ENCODE results near the gene TTLL11. TPM values are rescaled to one million over a fixed set of nuclear protein-coding genes. Genes with fewer than 3 reads are reported as not detected.

The TTLL11 gene
- total RNA-seq, 1 experiment from 2014 or later, result 13.6 TPM

DNA sequence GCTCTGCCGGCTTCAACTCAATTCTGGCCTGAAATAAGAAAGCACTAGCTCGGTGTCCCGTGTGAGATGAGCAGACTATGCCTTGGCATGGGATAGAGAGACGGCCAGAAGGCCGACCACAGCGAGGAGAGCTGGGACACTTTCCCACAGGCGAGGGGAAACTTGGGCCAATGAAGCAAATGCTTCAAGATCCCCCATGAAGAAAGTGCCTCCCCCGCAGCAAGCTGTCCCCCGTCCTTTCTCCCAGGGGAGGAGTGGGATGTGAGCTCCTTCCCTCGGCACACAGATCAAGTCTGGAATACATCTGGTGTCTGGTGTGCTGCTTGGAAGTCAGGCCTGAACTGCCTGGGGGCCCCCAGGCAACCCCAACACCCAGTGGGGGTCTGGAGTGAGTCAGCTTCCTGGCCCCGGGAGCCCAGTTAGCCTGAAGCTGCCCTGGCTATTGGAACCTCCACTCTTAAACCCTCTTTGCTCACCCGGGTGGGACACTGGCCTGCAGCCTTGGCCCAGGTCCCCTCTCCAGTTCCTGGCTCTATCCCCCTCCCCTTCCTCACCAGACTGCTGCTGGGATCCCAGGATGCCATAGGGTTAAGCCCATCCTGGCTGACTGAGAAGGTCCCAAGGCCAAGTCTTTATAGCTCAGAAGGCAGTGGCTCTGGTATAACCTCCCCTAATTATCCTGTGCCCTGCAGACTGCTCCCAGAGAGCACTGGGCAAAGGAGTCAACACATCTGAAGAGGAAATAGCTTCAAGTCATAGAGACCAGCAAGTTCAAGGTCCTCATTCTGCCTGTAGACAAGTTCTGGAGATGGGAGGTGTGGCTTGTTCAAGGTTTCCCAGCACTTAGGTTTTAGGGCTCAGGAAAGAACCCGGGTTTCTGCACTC, 205.3 kb downstream of the TTLL11 start:
- Mint-ChIP-seq H3K4me3 (ENCODE audit: unreplicated experiment) (no peak overlapping the region), H3K36me3 (ENCODE audit: insufficient read depth, unreplicated experiment) (peaks cover 7% of the 10 kb centered on the region), H3K4me1 (ENCODE audit: insufficient read depth, unreplicated experiment) (no peaks in the 10 kb centered on the region), H3K9me3 (ENCODE audit: unreplicated experiment) (no peaks in the 10 kb centered on the region), H3K27me3 (ENCODE audit: insufficient read depth, unreplicated experiment) (no peaks in the 10 kb centered on the region), H3K27ac (ENCODE audit: low read depth, unreplicated experiment) (no peak overlapping the region)
- intact Hi-C loops (cut with micrococcal nuclease), result no loop called here
- no TSS peak for BruUV-seq (replicated peaks)
- TF ChIP-seq, protein P1, sequence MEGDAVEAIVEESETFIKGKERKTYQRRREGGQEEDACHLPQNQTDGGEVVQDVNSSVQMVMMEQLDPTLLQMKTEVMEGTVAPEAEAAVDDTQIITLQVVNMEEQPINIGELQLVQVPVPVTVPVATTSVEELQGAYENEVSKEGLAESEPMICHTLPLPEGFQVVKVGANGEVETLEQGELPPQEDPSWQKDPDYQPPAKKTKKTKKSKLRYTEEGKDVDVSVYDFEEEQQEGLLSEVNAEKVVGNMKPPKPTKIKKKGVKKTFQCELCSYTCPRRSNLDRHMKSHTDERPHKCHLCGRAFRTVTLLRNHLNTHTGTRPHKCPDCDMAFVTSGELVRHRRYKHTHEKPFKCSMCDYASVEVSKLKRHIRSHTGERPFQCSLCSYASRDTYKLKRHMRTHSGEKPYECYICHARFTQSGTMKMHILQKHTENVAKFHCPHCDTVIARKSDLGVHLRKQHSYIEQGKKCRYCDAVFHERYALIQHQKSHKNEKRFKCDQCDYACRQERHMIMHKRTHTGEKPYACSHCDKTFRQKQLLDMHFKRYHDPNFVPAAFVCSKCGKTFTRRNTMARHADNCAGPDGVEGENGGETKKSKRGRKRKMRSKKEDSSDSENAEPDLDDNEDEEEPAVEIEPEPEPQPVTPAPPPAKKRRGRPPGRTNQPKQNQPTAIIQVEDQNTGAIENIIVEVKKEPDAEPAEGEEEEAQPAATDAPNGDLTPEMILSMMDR (IDR thresholded peaks at IDR 0.05; ENCODE audit: unreplicated experiment), result no peak
- DNase-seq (ENCODE audit: unreplicated experiment), result no peak
- POLR2A ChIA-PET, result no interaction called here
- CTCF ChIA-PET, result interaction anchor here (0.6 to 1.1 kb wide), 4 partner anchors 9 to 337 kb away, joined by 3 to 4 read pairs (median 4); no protein-coding TSS in a partner anchor

DNA sequence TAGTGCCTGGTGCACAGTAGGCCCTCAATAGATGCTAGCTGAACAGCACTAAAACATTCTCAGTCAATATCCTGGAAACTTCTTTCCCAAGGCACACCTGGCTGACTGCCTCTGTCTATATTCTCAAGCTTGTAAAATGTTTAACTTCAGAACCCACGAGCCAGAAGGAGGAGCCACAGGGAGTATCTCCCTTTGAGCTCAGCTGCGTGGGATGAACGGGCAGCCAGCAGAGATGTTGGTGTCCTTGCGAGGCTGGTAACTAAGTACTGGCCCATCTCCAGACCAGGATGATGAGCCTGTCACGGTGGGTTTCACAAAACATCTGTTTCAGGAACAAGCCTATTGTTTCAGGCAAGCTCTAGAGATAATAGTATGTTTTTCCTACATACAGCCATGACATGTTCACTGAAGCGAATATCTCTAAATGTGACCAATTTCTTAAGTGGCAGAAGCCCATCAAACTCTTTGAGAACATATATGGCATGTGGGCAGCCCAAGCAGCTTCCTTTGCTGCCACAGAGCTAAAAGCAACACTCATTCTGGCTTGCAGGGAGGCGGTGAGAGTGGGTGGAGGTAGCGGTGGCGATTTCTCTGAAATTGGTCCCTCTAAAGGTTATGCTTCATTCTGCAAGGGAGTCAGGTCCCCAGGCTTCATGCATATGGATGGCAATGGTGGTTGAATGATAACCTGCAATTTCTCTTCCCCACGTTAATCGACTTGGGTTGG, 206.2 kb downstream of the TTLL11 start:
- Mint-ChIP-seq H3K36me3 (ENCODE audit: insufficient read depth, unreplicated experiment) (peaks cover 7% of the 10 kb centered on the region), H3K27me3 (ENCODE audit: insufficient read depth, unreplicated experiment) (no peaks in the 10 kb centered on the region), H3K27ac (ENCODE audit: low read depth, unreplicated experiment) (no peak overlapping the region), H3K9me3 (ENCODE audit: unreplicated experiment) (no peaks in the 10 kb centered on the region), H3K4me3 (ENCODE audit: unreplicated experiment) (no peak overlapping the region), H3K4me1 (ENCODE audit: insufficient read depth, unreplicated experiment) (no peaks in the 10 kb centered on the region)
- TF ChIP-seq, protein P1 (IDR thresholded peaks at IDR 0.05; ENCODE audit: unreplicated experiment), result no peak
- no peak for DNase-seq (ENCODE audit: unreplicated experiment)
- ChIA-PET CTCF (interaction anchor here (0.6 to 1.1 kb wide), 3 partner anchors 14 to 336 kb away, joined by 3 to 4 read pairs (median 4); no protein-coding TSS in a partner anchor), POLR2A (no interaction called here)
- intact Hi-C loops (cut with micrococcal nuclease), result no loop called here
- BruUV-seq (replicated peaks), result no TSS peak

DNA sequence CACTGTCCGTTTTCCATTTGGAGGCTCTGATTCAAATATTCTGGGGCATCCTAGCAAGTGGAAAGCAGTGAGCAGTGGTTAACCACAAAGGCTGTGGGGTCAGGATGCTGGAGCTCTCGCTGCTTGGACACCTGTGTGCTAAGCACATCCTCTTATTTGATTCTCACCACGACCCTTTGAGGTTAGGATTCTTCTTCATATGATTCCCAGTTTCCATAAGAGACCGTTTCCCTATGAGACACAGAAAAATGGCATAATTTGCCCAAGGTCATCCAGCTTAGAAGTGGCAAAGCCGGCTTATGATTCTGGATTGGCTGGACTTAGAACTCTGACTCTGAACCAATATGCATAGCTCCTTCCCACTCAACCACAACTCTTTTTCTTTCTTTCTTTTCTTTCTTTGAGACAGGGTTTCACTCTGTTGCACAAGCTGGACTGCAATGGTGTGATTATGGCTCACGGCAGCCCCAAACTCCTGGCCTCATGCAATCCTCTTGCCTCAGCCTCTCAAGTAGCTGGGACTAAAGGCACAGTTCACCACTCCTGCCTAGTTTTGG, 207.7 kb downstream of the TTLL11 start:
- intact Hi-C loops (cut with micrococcal nuclease), result no loop called here
- TF ChIP-seq, protein P1 (IDR thresholded peaks at IDR 0.05; ENCODE audit: unreplicated experiment), result no peak
- no peak overlapping the region for H3K4me3 Mint-ChIP-seq (ENCODE audit: unreplicated experiment)
- CTCF ChIA-PET, result interaction anchor here (0.8 kb wide), 1 partner anchor 99 kb away, joined by 3 read pairs; no protein-coding TSS in a partner anchor
- no peaks in the 10 kb centered on the region for H3K4me1 Mint-ChIP-seq (ENCODE audit: insufficient read depth, unreplicated experiment)
- H3K36me3 Mint-ChIP-seq (ENCODE audit: insufficient read depth, unreplicated experiment), result peaks cover 9% of the 10 kb centered on the region
- no peak for DNase-seq (ENCODE audit: unreplicated experiment)
- no peaks in the 10 kb centered on the region for H3K9me3 Mint-ChIP-seq (ENCODE audit: unreplicated experiment)
- H3K27me3 Mint-ChIP-seq (ENCODE audit: insufficient read depth, unreplicated experiment), result no peaks in the 10 kb centered on the region
- BruUV-seq (replicated peaks), result no TSS peak
- H3K27ac Mint-ChIP-seq (ENCODE audit: low read depth, unreplicated experiment), result no peak overlapping the region
- POLR2A ChIA-PET, result interaction anchor here (0.6 kb wide), 1 partner anchor 79 kb away, joined by 3 read pairs; no protein-coding TSS in a partner anchor

DNA sequence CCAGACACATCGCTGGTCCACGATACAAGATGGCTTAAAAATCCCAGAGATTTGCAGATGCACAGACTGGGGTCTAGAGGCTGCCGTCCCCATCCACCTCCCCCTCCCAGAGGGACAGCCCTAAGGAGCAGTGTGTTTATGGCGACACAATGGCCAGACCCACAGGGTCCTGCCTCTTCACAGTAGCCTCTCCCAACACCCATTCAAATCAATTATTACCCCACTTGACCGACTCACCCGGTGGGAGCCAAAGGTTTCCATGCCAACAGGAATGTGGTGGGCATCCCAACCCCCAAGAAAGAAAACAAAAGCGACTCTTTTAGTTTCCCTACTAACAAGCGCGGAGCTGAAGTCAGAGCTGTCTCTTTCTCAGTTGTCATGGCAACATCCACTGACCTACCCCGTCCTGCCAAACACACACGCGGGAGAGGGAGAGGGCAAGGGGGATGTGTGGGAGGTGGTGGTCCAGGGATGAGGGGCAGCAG, 209.0 kb downstream of the TTLL11 start:
- H3K4me1 Mint-ChIP-seq (ENCODE audit: insufficient read depth, unreplicated experiment), result no peaks in the 10 kb centered on the region
- no peak overlapping the region for H3K27ac Mint-ChIP-seq (ENCODE audit: low read depth, unreplicated experiment)
- intact Hi-C loops (cut with micrococcal nuclease), result no loop called here
- BruUV-seq (replicated peaks), result no TSS peak
- CTCF ChIA-PET, result no interaction called here
- TF ChIP-seq, protein P1 (IDR thresholded peaks at IDR 0.05; ENCODE audit: unreplicated experiment), result no peak
- H3K9me3 Mint-ChIP-seq (ENCODE audit: unreplicated experiment), result no peaks in the 10 kb centered on the region
- POLR2A ChIA-PET, result no interaction called here
- H3K4me3 Mint-ChIP-seq (ENCODE audit: unreplicated experiment), result no peak overlapping the region
- H3K36me3 Mint-ChIP-seq (ENCODE audit: insufficient read depth, unreplicated experiment), result peaks cover 5% of the 10 kb centered on the region
- H3K27me3 Mint-ChIP-seq (ENCODE audit: insufficient read depth, unreplicated experiment), result no peaks in the 10 kb centered on the region
- DNase-seq (ENCODE audit: unreplicated experiment), result no peak
